Lung (tissue), 12 donors: ENCODE measurements around the gene SNRPB. TPM values are rescaled to one million over a fixed set of nuclear protein-coding genes. Genes with fewer than 3 reads are reported as not detected.

ENCODE experiments used
- ATAC-seq: fragments of 200-7000 bp; cut with Tn5 transposase; one replicate; pipeline ENCODE4 v1.9.1; 2020; ENCODE audit warnings: moderate number of reproducible peaks; ENCODE audit not compliant: insufficient read depth, low FRiP score
- DNase-seq, 3 donors: peaks; one replicate each; pipeline ENCODE4 v3.0.0-alpha.2; 2013 to 2017
- H3K27ac ChIP-seq, 2 donors: one replicate each; pipeline ENCODE4 v1.5.1; 2013; ENCODE audit warnings: mild to moderate bottlenecking in 2 of 2, moderate library complexity in 2 of 2, control low read depth in 1 of 2, inconsistent platforms in 1 of 2, low read depth in 1 of 2, low read length in 1 of 2
- H3K27me3 ChIP-seq, 3 donors: one replicate each; pipeline ENCODE4 v1.5.1; 2013; ENCODE audit warnings: low read length in 2 of 3; ENCODE audit not compliant: control insufficient read depth in 3 of 3, insufficient read depth in 3 of 3
- H3K36me3 ChIP-seq, 4 donors: one replicate each; pipeline ENCODE4 v1.5.1; 2013; ENCODE audit warnings: low read length in 4 of 4, mild to moderate bottlenecking in 1 of 4, moderate library complexity in 1 of 4; ENCODE audit not compliant: control insufficient read depth in 4 of 4, insufficient read depth in 4 of 4
- H3K4me1 ChIP-seq, 5 donors: one replicate each; pipeline ENCODE4 v1.5.1; 2013; ENCODE audit warnings: low read length in 5 of 5, mild to moderate bottlenecking in 2 of 5, moderate library complexity in 1 of 5; ENCODE audit not compliant: control insufficient read depth in 5 of 5, insufficient read depth in 5 of 5
- H3K4me3 ChIP-seq: one replicate; pipeline ENCODE4 v1.5.1; 2013; ENCODE audit warnings: mild to moderate bottlenecking, control low read depth, moderate library complexity
- H3K9ac ChIP-seq, 2 donors: one replicate each; pipeline ENCODE4 v1.5.1; 2013; ENCODE audit warnings: low read length in 2 of 2, control low read depth in 1 of 2; ENCODE audit not compliant: insufficient read depth in 1 of 2
- H3K9me3 ChIP-seq, 4 donors: one replicate each; pipeline ENCODE4 v1.5.1; 2013; ENCODE audit warnings: low read length in 3 of 4, mild to moderate bottlenecking in 1 of 4, moderate library complexity in 1 of 4; ENCODE audit not compliant: control insufficient read depth in 4 of 4, insufficient read depth in 3 of 4
- WGBS, 2 donors: extraction: QIAGEN DNeasy Blood & Tissue Kit; methylation state at CpG; one replicate each; pipeline ENCODE4 v1.1.7; 2013; 5-methylcytosine and 5-hydroxymethylcytosine counted together
- polyA plus RNA-seq, 2 donors: library from polyadenylated mRNA; stranded (reverse); fragments of 200-250 nt; gene quantifications; one replicate each; pipeline ENCODE4 v1.2.1, GENCODE V29; 2013
- total RNA-seq, 2 donors: library from RNA; depleted of rRNA in 1 of 2; stranded (reverse); fragments of >200 nt in 1 of 2; gene quantifications; one replicate each; pipeline ENCODE4 v1.2.1, GENCODE V29; 2014 to 2021
- TF ChIP-seq, protein P1 (sequence below): IDR thresholded peaks from 2 replicates; pipeline ENCODE4 v1.5.1; 2012; ENCODE audit warnings: mild to moderate bottlenecking; ENCODE audit errors: control extremely low read depth, extremely low read depth
- donor health status: control.
- donor health status: control.
- donor health status: Bipolar disorder and iron deficiency.
- donor health status: healthy.
- donor health status: DM: yes; HTN: yes; CAD: no.

SNRPB gene
- total and polyA plus RNA-seq, 4 donors, result 71.4 to 291 (median 178) TPM

- no peak overlapping the region for H3K9ac ChIP-seq
- TF ChIP-seq, protein P1, sequence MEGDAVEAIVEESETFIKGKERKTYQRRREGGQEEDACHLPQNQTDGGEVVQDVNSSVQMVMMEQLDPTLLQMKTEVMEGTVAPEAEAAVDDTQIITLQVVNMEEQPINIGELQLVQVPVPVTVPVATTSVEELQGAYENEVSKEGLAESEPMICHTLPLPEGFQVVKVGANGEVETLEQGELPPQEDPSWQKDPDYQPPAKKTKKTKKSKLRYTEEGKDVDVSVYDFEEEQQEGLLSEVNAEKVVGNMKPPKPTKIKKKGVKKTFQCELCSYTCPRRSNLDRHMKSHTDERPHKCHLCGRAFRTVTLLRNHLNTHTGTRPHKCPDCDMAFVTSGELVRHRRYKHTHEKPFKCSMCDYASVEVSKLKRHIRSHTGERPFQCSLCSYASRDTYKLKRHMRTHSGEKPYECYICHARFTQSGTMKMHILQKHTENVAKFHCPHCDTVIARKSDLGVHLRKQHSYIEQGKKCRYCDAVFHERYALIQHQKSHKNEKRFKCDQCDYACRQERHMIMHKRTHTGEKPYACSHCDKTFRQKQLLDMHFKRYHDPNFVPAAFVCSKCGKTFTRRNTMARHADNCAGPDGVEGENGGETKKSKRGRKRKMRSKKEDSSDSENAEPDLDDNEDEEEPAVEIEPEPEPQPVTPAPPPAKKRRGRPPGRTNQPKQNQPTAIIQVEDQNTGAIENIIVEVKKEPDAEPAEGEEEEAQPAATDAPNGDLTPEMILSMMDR, result no peak
- H3K27ac ChIP-seq, result no peak overlapping the region
- ATAC-seq (no peak), DNase-seq (no peak)
- H3K4me1 ChIP-seq, result no peaks in the 10 kb centered on the region
- 93% methylated on average over 4 of the region's 4 CpGs for WGBS, 2 donors
- no peaks in the 10 kb centered on the region for H3K27me3 ChIP-seq
- peaks cover 33 to 46% (median 38%) of the 10 kb centered on the region in 4 donors for H3K36me3 ChIP-seq
- H3K9me3 ChIP-seq, result no peaks in the 10 kb centered on the region
- no peak overlapping the region for H3K4me3 ChIP-seq
Observed at GRCh38 chr20:2460752-2461424, 9.7 kb downstream of the SNRPB start.

DNA sequence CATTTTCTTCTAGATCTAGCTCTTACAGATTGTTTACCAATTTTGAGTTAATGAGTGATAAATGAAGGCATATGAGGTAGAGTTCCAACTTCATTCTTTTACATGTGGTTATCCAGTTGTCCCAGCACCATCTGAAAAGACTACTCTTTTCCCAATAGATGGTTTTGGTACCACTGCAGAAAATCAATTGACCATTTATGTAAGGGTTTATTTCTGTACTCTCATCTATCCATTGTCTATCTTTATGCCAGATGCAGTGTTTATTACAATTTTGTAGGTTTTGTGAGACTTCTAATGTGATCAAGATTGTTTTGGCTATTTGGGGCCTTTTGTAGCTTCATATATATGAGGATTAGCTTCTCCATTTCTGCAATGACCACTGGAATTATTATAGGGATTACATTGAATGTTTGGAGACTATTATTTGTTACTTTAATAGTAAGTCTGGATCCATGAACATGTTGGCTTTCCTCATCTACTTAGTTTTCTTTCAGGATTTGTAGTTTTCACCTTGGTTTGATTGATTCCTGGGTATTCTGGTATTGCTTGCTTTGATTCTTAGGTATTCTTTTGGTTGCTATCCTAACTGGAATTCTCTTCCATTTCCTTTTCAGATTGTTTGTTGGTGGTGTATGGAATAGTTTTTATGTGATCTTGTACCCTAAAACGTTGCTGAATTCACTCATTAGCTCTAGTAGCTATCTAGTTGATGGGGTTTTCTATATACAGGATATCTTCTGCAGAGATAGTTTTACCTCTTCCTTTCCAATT, 10.4 kb downstream of the SNRPB start:
- DNase-seq (no peak), ATAC-seq (no peak)
- no peaks in the 10 kb centered on the region for H3K9me3 ChIP-seq
- TF ChIP-seq, protein P1, result no peak
- no peak overlapping the region for H3K4me3 ChIP-seq
- H3K27ac ChIP-seq, result no peak overlapping the region
- no peaks in the 10 kb centered on the region for H3K4me1 ChIP-seq
- peaks cover 29 to 41% (median 35%) of the 10 kb centered on the region in 4 donors for H3K36me3 ChIP-seq
- 69 to 73% methylated on average over 1 of the region's 1 CpG for WGBS, 2 donors
- no peak overlapping the region for H3K9ac ChIP-seq
- no peaks in the 10 kb centered on the region for H3K27me3 ChIP-seq

DNA sequence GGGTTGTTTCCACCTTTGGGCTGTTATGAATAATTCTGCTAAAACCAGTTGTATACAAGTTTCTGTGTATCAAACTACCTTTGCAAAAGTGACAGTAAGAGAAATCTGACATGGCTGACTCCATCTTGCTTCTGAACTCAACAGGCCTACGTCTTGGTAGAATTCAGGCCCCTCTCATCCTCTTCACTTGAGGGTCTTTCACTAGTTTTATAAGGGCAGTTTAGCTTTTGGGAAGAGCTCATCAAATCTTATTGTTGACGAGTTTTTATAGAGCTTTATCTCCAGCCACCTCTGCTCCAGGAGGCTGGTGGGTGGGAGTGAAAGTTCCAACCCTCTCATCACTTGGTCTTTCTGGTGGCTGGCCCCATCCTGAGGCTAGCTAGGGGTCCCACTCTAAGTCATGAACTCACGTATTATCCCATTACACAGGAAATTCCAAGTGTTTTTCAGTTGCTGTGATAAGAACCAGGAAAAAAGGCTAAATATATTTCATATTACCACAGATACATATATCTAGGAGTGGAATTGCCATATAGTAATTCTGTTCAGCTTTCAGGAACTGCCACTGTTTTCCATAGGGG, 11.6 kb downstream of the SNRPB start:
- Histone ChIP-seq H3K27me3 (no peaks in the 10 kb centered on the region), H3K4me3 (no peak overlapping the region), H3K4me1 (no peaks in the 10 kb centered on the region), H3K27ac (no peak overlapping the region), H3K9ac (no peak overlapping the region), H3K9me3 (no peaks in the 10 kb centered on the region), H3K36me3 (peaks cover 22 to 38% (median 30%) of the 10 kb centered on the region in 4 donors)
- TF ChIP-seq, protein P1, result no peak
- no peak for DNase-seq
- WGBS, 2 donors, result 92 to 96% methylated on average over 3 of the region's 3 CpGs
- no peak for ATAC-seq
